ENCODE data around the gene PALLD. TPM values are rescaled to one million over a fixed set of nuclear protein-coding genes. Genes with fewer than 3 reads are reported as not detected.

PALLD gene
- total RNA-seq, 1 experiment from 2014 or later: 18.3 TPM

GRCh38 chr4:168870004-168870403 lies 373.2 kb downstream of the PALLD start:
- Mint-ChIP-seq H3K4me1 (peaks cover 8 to 10% of the 10 kb centered on the region in 2 experiments), H3K9me3 (no peaks in the 10 kb centered on the region), H3K36me3 (ENCODE audit: insufficient read depth in 1 of 3, low read depth in 3 of 3) (peaks cover 0 to 4% (median 2%) of the 10 kb centered on the region in 3 experiments; a peak in 2 of 7 replicates), H3K4me3 (no peak overlapping the region), H3K27me3 (ENCODE audit: low read depth) (no peaks in the 10 kb centered on the region), H3K27ac (no peak overlapping the region)
- Histone ChIP-seq H2BK12ac (ENCODE audit: insufficient read length, low read depth, low read length) (no peak overlapping the region), H2BK15ac (ENCODE audit: low read depth, low read length) (no peak overlapping the region), H3K23ac (ENCODE audit: insufficient read length, low read depth, low read length) (no peak overlapping the region), H4K20me1 (ENCODE audit: control insufficient read depth, insufficient read depth, insufficient read length) (no peaks in the 10 kb centered on the region), H2BK5ac (ENCODE audit: insufficient read length, low read length) (no peak overlapping the region), H2AFZ (ENCODE audit: low read length) (no peak overlapping the region), H3K27ac (ENCODE audit: insufficient read length, low read depth, low read length) (no peak overlapping the region), H3K9ac (ENCODE audit: extremely low read depth, insufficient read length, low read length) (no peak overlapping the region), H3K23me2 (ENCODE audit: insufficient read length, low read depth, low read length, poor library complexity, severe bottlenecking) (no peaks in the 10 kb centered on the region), H3T11ph (ENCODE audit: low read length) (no peak overlapping the region), H2BK120ac (ENCODE audit: low read depth, low read length, poor library complexity, severe bottlenecking) (no peak overlapping the region), H2AK5ac (ENCODE audit: insufficient read length, low read length) (no peak overlapping the region), H3K4me1 (ENCODE audit: insufficient read depth, low read length) (peaks cover 4% of the 10 kb centered on the region), H4K5ac (ENCODE audit: insufficient read length, low read depth, low read length) (no peak overlapping the region), H3K9me3 (ENCODE audit: control insufficient read depth, low read depth, low read length) (no peaks in the 10 kb centered on the region), H3K4ac (ENCODE audit: low read depth, low read length) (no peak overlapping the region), H3K56ac (ENCODE audit: insufficient read length, low read depth, low read length) (no peak overlapping the region), H3K79me2 (ENCODE audit: insufficient read depth, low read length) (no peaks in the 10 kb centered on the region), H4K91ac (ENCODE audit: insufficient read length, low read depth, low read length) (no peak overlapping the region), H3K18ac (ENCODE audit: insufficient read length, low read depth, low read length) (no peak overlapping the region), H3K4me2 (ENCODE audit: insufficient read depth, insufficient read length, low read length) (no peak overlapping the region), H4K8ac (replicated peaks; ENCODE audit: insufficient read length, low read depth, low read length) (no peak overlapping the region), H2BK20ac (ENCODE audit: low read depth, low read length, poor library complexity, severe bottlenecking) (no peak overlapping the region), H3K27me3 (ENCODE audit: insufficient read depth, low read length) (no peaks in the 10 kb centered on the region; the same call in 1 of the 2 replicates), H3K14ac (ENCODE audit: insufficient read depth, low read length) (no peak overlapping the region), H3K79me1 (ENCODE audit: insufficient read depth, low read depth, low read length, poor library complexity, severe bottlenecking) (no peaks in the 10 kb centered on the region)
- no CpG with 5 or more reads among the region's 1 CpG for WGBS (ENCODE audit: extremely low coverage, insufficient read length, low lambda C conversion rate)
- no peak for TF ChIP-seq CTCF (conservative IDR thresholded peaks at IDR 0.05)
- DNase-seq: no peak

Data from H9 (cell line).